Measurements from ENCODE around the gene ACBD7.

Gene ACBD7

GRCh38 chr10:15091418-15091817 lies 2.8 kb upstream of the ACBD7 start:
- Histone ChIP-seq H3K27ac (ENCODE audit: extremely low read depth, low read depth, low read length) (no peak overlapping the region), H3K4me3 (ENCODE audit: low read depth, low read length) (no peak overlapping the region), H3K4me1 (ENCODE audit: control insufficient read depth, insufficient read depth, low read length) (no peaks in the 10 kb centered on the region), H3K9me3 (ENCODE audit: control insufficient read depth, insufficient read depth, low read depth, low read length) (no peaks in the 10 kb centered on the region), H3K36me3 (ENCODE audit: control insufficient read depth in 2 of 2, insufficient read depth in 1 of 2, low read length in 2 of 2) (no peaks in the 10 kb centered on the region)
- ChIA-PET CTCF (interaction anchor here (0.7 kb wide), 1 partner anchor 1558 kb away, joined by 3 read pairs; no protein-coding TSS in a partner anchor), POLR2A (no interaction called here)
- TF ChIP-seq BCL11A (tag by site-specific recombination; IDR thresholded peaks at IDR 0.05; ENCODE audit: low read depth) (no peak), PRDM1 (tag by site-specific recombination; IDR thresholded peaks at IDR 0.05) (peak; percentile 73), ZNF366 (tag by site-specific recombination; conservative IDR thresholded peaks at IDR 0.05) (peak; percentile 54; the same call in 1 of the 2 replicates), ZNF280D (tag by site-specific recombination; IDR thresholded peaks at IDR 0.05) (no peak), ZBTB11 (tag by site-specific recombination; conservative IDR thresholded peaks at IDR 0.05; ENCODE audit: low read depth) (no peak), ZBTB10 (tag by site-specific recombination; IDR thresholded peaks at IDR 0.05) (no peak)

- H3K36me3 ChIP-seq (ENCODE audit: control insufficient read depth in 2 of 2, insufficient read depth in 1 of 2, low read length in 2 of 2): no peaks in the 10 kb centered on the region
- H3K4me1 ChIP-seq (ENCODE audit: control insufficient read depth, insufficient read depth, low read length): no peaks in the 10 kb centered on the region
- CTCF ChIA-PET: no interaction called here
- POLR2A ChIA-PET: no interaction called here
- peak; percentile 47 for TF ChIP-seq SP2 (tag by site-specific recombination; IDR thresholded peaks at IDR 0.05)
- TF ChIP-seq ZNF658 (tag by site-specific recombination; IDR thresholded peaks at IDR 0.05): no peak
- TF ChIP-seq ZBTB49 (tag by site-specific recombination; IDR thresholded peaks at IDR 0.05; ENCODE audit: low read depth): no peak
- no peak for TF ChIP-seq ZSCAN30 (tag by site-specific recombination; IDR thresholded peaks at IDR 0.05)
- TF ChIP-seq ZNF148 (tag by site-specific recombination; IDR thresholded peaks at IDR 0.05; ENCODE audit: borderline replicate concordance): no peak
- TF ChIP-seq ZNF350 (tag by site-specific recombination; IDR thresholded peaks at IDR 0.05): peak; percentile 45; the same call in 1 of the 2 replicates
- no peak for TF ChIP-seq ZNF132 (tag by site-specific recombination; IDR thresholded peaks at IDR 0.05; ENCODE audit: borderline replicate concordance)
- 0 out of 2 replicates have a peak, but pooled peaks have one; percentile 26 for TF ChIP-seq ZBTB17 (tag by site-specific recombination; IDR thresholded peaks at IDR 0.05)
- H3K4me3 ChIP-seq (ENCODE audit: low read depth, low read length): peak overlapping the region; percentile 15; the same call in 1 of the 2 replicates
- no peaks in the 10 kb centered on the region for H3K9me3 ChIP-seq (ENCODE audit: control insufficient read depth, insufficient read depth, low read depth, low read length)
- H3K27ac ChIP-seq (ENCODE audit: extremely low read depth, low read depth, low read length): no peak overlapping the region
These were observed 4.1 kb downstream of the ACBD7 start for GRCh38 chr10:15084502-15084922.
